ENCODE data around the gene CACNB4.

CACNB4 gene

GRCh38 chr2:151978709-151979108, 120.1 kb downstream of the CACNB4 start:
- no peak for DNase-seq (ENCODE audit: low read depth)
- TF ChIP-seq CTCF (IDR thresholded peaks at IDR 0.05; ENCODE audit: low read depth, low read length) (no peak), MAX (IDR thresholded peaks at IDR 0.05; ENCODE audit: low read depth, low read length) (no peak), POLR2A (IDR thresholded peaks at IDR 0.05; ENCODE audit: extremely low read depth, insufficient read length) (no peak), MYC (IDR thresholded peaks at IDR 0.05; ENCODE audit: low read depth, low read length) (no peak)

GRCh38 chr2:151977631-151978030, 121.2 kb downstream of the CACNB4 start:
- TF ChIP-seq MYC (IDR thresholded peaks at IDR 0.05; ENCODE audit: low read depth, low read length): no peak
- no peak for DNase-seq (ENCODE audit: low read depth)
- H3K4me3 ChIP-seq (ENCODE audit: low read depth, low read length): no peak overlapping the region

More at GRCh38 chr2:151978709-151979108, 120.1 kb downstream of the CACNB4 start:
- H3K4me3 ChIP-seq (ENCODE audit: low read depth, low read length): no peak overlapping the region

- H3K4me3 ChIP-seq (ENCODE audit: low read depth, low read length): no peak overlapping the region
These were observed 121.9 kb downstream of the CACNB4 start for GRCh38 chr2:151976945-151977353.

GRCh38 chr2:151975460-151976414, 123.1 kb downstream of the CACNB4 start:
- TF ChIP-seq POLR2A (IDR thresholded peaks at IDR 0.05; ENCODE audit: extremely low read depth, insufficient read length): no peak
- no peak for TF ChIP-seq MYC (IDR thresholded peaks at IDR 0.05; ENCODE audit: low read depth, low read length)
- TF ChIP-seq CTCF (IDR thresholded peaks at IDR 0.05; ENCODE audit: low read depth, low read length): no peak
- no peak for TF ChIP-seq MAX (IDR thresholded peaks at IDR 0.05; ENCODE audit: low read depth, low read length)
- no peak overlapping the region for H3K4me3 ChIP-seq (ENCODE audit: low read depth, low read length)
- no peak for DNase-seq (ENCODE audit: low read depth)

More at GRCh38 chr2:151976945-151977353, 121.9 kb downstream of the CACNB4 start:
- DNase-seq (ENCODE audit: low read depth): no peak
- TF ChIP-seq MAX (IDR thresholded peaks at IDR 0.05; ENCODE audit: low read depth, low read length): no peak
- no peak for TF ChIP-seq MYC (IDR thresholded peaks at IDR 0.05; ENCODE audit: low read depth, low read length)
- no peak for TF ChIP-seq POLR2A (IDR thresholded peaks at IDR 0.05; ENCODE audit: extremely low read depth, insufficient read length)
- no peak for TF ChIP-seq CTCF (IDR thresholded peaks at IDR 0.05; ENCODE audit: low read depth, low read length)

GRCh38 chr2:151974988-151975387, 123.9 kb downstream of the CACNB4 start:
- H3K4me3 ChIP-seq (ENCODE audit: low read depth, low read length): no peak overlapping the region
- TF ChIP-seq POLR2A (IDR thresholded peaks at IDR 0.05; ENCODE audit: extremely low read depth, insufficient read length): no peak
- TF ChIP-seq MAX (IDR thresholded peaks at IDR 0.05; ENCODE audit: low read depth, low read length): no peak
- no peak for TF ChIP-seq MYC (IDR thresholded peaks at IDR 0.05; ENCODE audit: low read depth, low read length)
- no peak for TF ChIP-seq CTCF (IDR thresholded peaks at IDR 0.05; ENCODE audit: low read depth, low read length)
- no peak for DNase-seq (ENCODE audit: low read depth)

- DNase-seq (ENCODE audit: low read depth): no peak
- TF ChIP-seq MAX (IDR thresholded peaks at IDR 0.05; ENCODE audit: low read depth, low read length): no peak
- TF ChIP-seq POLR2A (IDR thresholded peaks at IDR 0.05; ENCODE audit: extremely low read depth, insufficient read length): no peak
- H3K4me3 ChIP-seq (ENCODE audit: low read depth, low read length): no peak overlapping the region
These were observed 125.0 kb downstream of the CACNB4 start for GRCh38 chr2:151973901-151974199.

Data from NB4 (cell line).